Measurements from ENCODE around the gene DGUOK.

Gene DGUOK

GRCh38 chr2:73997813-73998212 lies 71.1 kb downstream of the DGUOK start:
- no peak overlapping the region for H3K4me3 ChIP-seq (ENCODE audit: low read length)
- 0 out of 2 replicates have a peak overlapping the region, but pooled peaks have one; percentile 19 for H3K4me2 ChIP-seq (ENCODE audit: low read length)
- H3K4me1 ChIP-seq (ENCODE audit: low read length), result peaks cover 62% of the 10 kb centered on the region
- H3K27ac ChIP-seq (ENCODE audit: low read length), result no peak overlapping the region
- H2AFZ ChIP-seq (ENCODE audit: low read depth, low read length), result no peak overlapping the region
- peaks cover 96% of the 10 kb centered on the region for H4K20me1 ChIP-seq (ENCODE audit: insufficient read depth, low read length)
- no peaks in the 10 kb centered on the region for H3K27me3 ChIP-seq (ENCODE audit: low read depth, low read length)
- no peaks in the 10 kb centered on the region for H3K9me3 ChIP-seq (ENCODE audit: insufficient read depth, low read length)
- peaks cover 100% of the 10 kb centered on the region for H3K79me2 ChIP-seq (ENCODE audit: low read length)
- TF ChIP-seq EZH2phosphoT487 (IDR thresholded peaks at IDR 0.05; ENCODE audit: low read depth), result no peak
- TF ChIP-seq CTCF (IDR thresholded peaks at IDR 0.05; ENCODE audit: low read depth, low read length), result peak; percentile 19; the same call in 1 of the 2 replicates
- H3K9ac ChIP-seq (ENCODE audit: low read length), result no peak overlapping the region
- H3K36me3 ChIP-seq (replicated peaks; ENCODE audit: low read depth, low read length), result peaks cover 46% of the 10 kb centered on the region

- Histone ChIP-seq H2AFZ (ENCODE audit: low read depth, low read length) (no peak overlapping the region), H3K4me3 (ENCODE audit: low read length) (no peak overlapping the region), H3K36me3 (replicated peaks; ENCODE audit: low read depth, low read length) (peaks cover 42% of the 10 kb centered on the region), H3K9me3 (ENCODE audit: insufficient read depth, low read length) (no peaks in the 10 kb centered on the region), H4K20me1 (ENCODE audit: insufficient read depth, low read length) (peaks cover 95% of the 10 kb centered on the region), H3K4me2 (ENCODE audit: low read length) (no peak overlapping the region), H3K27me3 (ENCODE audit: low read depth, low read length) (no peaks in the 10 kb centered on the region), H3K9ac (ENCODE audit: low read length) (no peak overlapping the region), H3K27ac (ENCODE audit: low read length) (no peak overlapping the region), H3K79me2 (ENCODE audit: low read length) (peaks cover 100% of the 10 kb centered on the region), H3K4me1 (ENCODE audit: low read length) (peaks cover 61% of the 10 kb centered on the region)
- TF ChIP-seq EZH2phosphoT487 (IDR thresholded peaks at IDR 0.05; ENCODE audit: low read depth), result no peak
- TF ChIP-seq CTCF (IDR thresholded peaks at IDR 0.05; ENCODE audit: low read depth, low read length), result no peak
Measured at GRCh38 chr2:73998451-73998850, 71.8 kb downstream of the DGUOK start.

- Histone ChIP-seq H2AFZ (ENCODE audit: low read depth, low read length) (no peak overlapping the region), H3K4me2 (ENCODE audit: low read length) (no peak overlapping the region), H3K9me3 (ENCODE audit: insufficient read depth, low read length) (no peaks in the 10 kb centered on the region), H3K79me2 (ENCODE audit: low read length) (peaks cover 100% of the 10 kb centered on the region), H3K36me3 (replicated peaks; ENCODE audit: low read depth, low read length) (peaks cover 40% of the 10 kb centered on the region), H3K9ac (ENCODE audit: low read length) (no peak overlapping the region), H3K4me3 (ENCODE audit: low read length) (no peak overlapping the region), H4K20me1 (ENCODE audit: insufficient read depth, low read length) (peaks cover 95% of the 10 kb centered on the region), H3K4me1 (ENCODE audit: low read length) (peaks cover 56% of the 10 kb centered on the region), H3K27me3 (ENCODE audit: low read depth, low read length) (no peaks in the 10 kb centered on the region), H3K27ac (ENCODE audit: low read length) (no peak overlapping the region)
- no peak for TF ChIP-seq EZH2phosphoT487 (IDR thresholded peaks at IDR 0.05; ENCODE audit: low read depth)
- no peak for TF ChIP-seq CTCF (IDR thresholded peaks at IDR 0.05; ENCODE audit: low read depth, low read length)
Measured at GRCh38 chr2:73998933-73999332, 72.3 kb downstream of the DGUOK start.

- Histone ChIP-seq H3K4me1 (ENCODE audit: low read length) (peaks cover 54% of the 10 kb centered on the region), H3K4me2 (ENCODE audit: low read length) (peak overlapping the region; percentile 94), H3K4me3 (ENCODE audit: low read length) (no peak overlapping the region), H3K36me3 (replicated peaks; ENCODE audit: low read depth, low read length) (peaks cover 39% of the 10 kb centered on the region), H3K79me2 (ENCODE audit: low read length) (peaks cover 100% of the 10 kb centered on the region), H4K20me1 (ENCODE audit: insufficient read depth, low read length) (peaks cover 95% of the 10 kb centered on the region), H3K9me3 (ENCODE audit: insufficient read depth, low read length) (no peaks in the 10 kb centered on the region), H3K27ac (ENCODE audit: low read length) (no peak overlapping the region), H2AFZ (ENCODE audit: low read depth, low read length) (no peak overlapping the region), H3K27me3 (ENCODE audit: low read depth, low read length) (no peaks in the 10 kb centered on the region), H3K9ac (ENCODE audit: low read length) (no peak overlapping the region)
- TF ChIP-seq CTCF (IDR thresholded peaks at IDR 0.05; ENCODE audit: low read depth, low read length), result no peak
- no peak for TF ChIP-seq EZH2phosphoT487 (IDR thresholded peaks at IDR 0.05; ENCODE audit: low read depth)
Measured at GRCh38 chr2:73999881-74000597, 73.4 kb downstream of the DGUOK start.

Data from OCI-LY3 (cell line).